ENCODE results near the gene SPARCL1.
A peak's percentile ranks its signal among the peaks of the same experiment; 100 is the strongest.

Gene SPARCL1

DNA sequence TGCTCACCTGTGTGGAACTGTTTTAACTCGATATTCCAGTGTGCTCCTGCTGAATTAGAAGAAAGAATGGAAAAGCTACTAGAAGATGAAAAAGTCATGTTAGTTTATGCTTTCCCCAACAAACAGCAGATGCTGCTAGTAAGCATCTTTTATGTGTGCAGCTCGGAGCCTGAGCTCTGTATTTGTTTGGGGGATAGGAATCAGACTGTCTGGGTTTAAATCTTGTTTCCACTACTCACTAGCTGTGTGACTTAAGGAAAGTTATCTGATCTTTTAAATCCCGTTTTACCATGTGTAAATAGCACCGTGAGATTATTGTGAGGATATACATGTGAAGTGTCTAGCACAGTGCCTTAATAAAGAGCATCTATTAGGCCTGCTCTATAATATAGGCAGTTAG is 24.0 kb upstream of the SPARCL1 start:
- FAIRE-seq (no peak), DNase-seq (ENCODE audit: insufficient read length, low spot score) (no peak)
- no peak for TF ChIP-seq POLR2A (IDR thresholded peaks at IDR 0.05; ENCODE audit: low read depth, low read length)

DNA sequence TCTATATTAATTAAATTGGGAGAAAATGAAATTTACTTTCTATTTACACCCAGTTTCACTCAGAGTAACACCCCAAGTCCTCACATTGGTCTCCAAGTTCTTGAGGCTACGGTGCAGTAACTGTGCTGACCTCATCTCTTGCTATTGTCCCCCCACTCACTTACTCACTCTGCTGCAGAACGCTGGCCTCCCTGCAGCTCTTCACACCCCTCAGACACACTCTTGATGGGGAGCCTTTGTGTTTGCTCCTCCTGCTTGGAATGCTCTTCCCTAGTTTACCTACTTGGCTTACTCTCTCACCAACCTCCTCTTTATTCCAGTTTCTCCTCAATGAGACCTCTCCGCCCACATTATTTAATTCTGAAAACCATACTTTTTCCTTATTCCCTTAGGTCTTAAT is 22.2 kb upstream of the SPARCL1 start:
- no peak for DNase-seq (ENCODE audit: insufficient read length, low spot score)
- FAIRE-seq = no peak
- no peak for TF ChIP-seq POLR2A (IDR thresholded peaks at IDR 0.05; ENCODE audit: low read depth, low read length)

- DNase-seq (ENCODE audit: insufficient read length, low spot score) = no peak
- no peak for FAIRE-seq
- TF ChIP-seq POLR2A (IDR thresholded peaks at IDR 0.05; ENCODE audit: low read depth, low read length) = no peak
These were observed 18.0 kb upstream of the SPARCL1 start for GRCh38 chr4:87547016-87547708.

GRCh38 chr4:87545052-87545451 is 15.9 kb upstream of the SPARCL1 start:
- no peak for DNase-seq (ENCODE audit: insufficient read length, low spot score)
- TF ChIP-seq POLR2A (IDR thresholded peaks at IDR 0.05; ENCODE audit: low read depth, low read length) = no peak
- FAIRE-seq = no peak

DNA sequence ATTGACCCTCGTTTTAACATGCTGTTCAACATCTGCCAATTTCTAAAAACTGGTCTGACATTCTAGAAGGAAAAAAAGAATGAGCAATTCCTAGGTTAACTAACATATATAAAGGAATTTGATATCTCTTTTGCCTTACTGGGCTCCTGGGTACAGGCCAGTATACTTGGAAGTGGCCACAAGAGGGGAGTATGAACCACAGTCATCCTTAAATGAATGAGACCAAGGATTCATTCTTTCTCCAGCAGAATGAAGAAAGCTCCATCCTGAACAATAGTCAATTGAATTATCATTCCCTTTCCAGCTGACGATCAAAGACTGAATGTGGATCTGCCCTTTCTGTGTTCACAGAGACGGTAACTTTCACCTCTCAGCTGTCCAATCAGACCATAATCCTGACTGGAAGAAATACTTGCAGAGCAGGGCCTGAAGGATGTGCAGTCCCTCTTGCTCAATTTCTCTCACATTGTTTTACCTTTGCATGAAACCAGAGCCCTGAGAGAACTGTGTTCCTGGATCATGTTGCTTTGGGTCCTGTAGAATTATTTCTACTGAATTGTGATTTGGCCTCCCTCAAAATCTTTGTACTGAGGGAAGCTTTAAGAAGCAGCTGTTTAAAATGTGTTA is 14.8 kb upstream of the SPARCL1 start:
- DNase-seq (ENCODE audit: insufficient read length, low spot score) = peak; percentile 5
- no peak for TF ChIP-seq POLR2A (IDR thresholded peaks at IDR 0.05; ENCODE audit: low read depth, low read length)
- FAIRE-seq = no peak

DNA sequence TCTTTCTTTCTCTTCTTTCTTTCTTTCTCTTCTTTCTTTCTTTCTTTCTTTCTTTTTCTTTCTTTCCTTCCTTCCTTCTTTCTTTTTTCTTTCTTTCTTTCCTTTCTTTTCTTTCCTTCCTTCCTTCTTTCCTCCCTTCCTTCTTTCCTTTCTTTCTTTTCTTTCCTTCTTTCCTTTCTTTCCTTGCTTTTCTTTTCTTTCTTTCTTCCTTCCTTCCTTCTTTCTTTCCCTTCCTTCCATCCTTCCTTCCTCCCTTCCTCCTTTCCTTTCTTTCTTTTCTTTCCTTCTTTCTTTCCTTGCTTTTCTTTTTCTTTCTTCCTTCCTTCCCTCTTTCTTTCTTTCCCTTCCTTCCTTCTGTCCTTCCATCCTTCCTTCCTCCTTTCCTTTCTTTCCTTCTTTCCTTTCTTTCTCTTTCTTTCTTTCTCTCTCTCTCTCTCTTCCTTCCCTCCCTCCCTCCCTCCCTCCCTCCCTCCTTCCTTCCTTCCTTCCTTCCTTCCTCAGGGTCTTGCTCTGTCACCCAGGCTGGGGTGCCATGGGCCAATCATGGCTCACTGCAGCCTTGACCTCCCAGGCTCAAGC is 13.6 kb upstream of the SPARCL1 start:
- FAIRE-seq (no peak), DNase-seq (ENCODE audit: insufficient read length, low spot score) (no peak)
- TF ChIP-seq POLR2A (IDR thresholded peaks at IDR 0.05; ENCODE audit: low read depth, low read length) = no peak

DNA sequence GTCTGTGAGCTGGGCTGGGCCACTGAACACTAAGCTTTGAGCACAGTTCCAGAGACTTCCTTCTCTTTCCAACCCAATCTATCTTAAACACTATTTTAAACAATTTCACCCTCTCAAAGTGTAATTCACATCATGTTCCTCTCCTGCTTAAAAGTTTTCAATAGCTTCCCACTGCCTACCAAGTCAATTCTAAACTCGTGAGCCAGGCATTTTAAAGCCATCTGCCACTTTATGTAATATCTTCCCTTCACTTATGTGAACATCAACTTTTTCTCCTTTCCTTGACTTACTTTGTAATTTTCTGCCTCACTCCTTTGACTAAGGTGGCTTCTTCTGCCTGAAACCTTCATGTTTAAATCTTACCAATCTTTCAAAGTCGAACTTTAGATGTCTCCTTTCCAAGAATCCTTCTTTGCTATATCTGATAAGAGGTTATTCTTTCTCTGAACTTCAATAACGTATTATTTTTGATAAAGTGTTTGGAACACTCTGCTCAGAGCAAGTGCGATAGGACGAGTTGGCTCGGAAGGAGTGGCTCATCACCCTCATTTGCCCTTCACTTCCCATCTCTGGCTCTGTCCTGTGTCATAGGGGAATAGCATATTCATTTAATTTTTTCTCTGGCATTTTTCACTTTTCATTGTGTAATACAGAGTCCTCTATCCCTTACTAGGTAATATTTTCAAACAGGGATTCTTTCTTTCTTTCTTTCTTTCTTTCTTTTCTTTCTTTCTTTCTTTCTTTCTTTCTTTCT is 13.0 kb upstream of the SPARCL1 start:
- FAIRE-seq (no peak), DNase-seq (ENCODE audit: insufficient read length, low spot score) (no peak)
- TF ChIP-seq POLR2A (IDR thresholded peaks at IDR 0.05; ENCODE audit: low read depth, low read length) = no peak

GRCh38 chr4:87541521-87541920 is 12.3 kb upstream of the SPARCL1 start:
- no peak for TF ChIP-seq POLR2A (IDR thresholded peaks at IDR 0.05; ENCODE audit: low read depth, low read length)
- FAIRE-seq (no peak), DNase-seq (ENCODE audit: insufficient read length, low spot score) (no peak)

DNA sequence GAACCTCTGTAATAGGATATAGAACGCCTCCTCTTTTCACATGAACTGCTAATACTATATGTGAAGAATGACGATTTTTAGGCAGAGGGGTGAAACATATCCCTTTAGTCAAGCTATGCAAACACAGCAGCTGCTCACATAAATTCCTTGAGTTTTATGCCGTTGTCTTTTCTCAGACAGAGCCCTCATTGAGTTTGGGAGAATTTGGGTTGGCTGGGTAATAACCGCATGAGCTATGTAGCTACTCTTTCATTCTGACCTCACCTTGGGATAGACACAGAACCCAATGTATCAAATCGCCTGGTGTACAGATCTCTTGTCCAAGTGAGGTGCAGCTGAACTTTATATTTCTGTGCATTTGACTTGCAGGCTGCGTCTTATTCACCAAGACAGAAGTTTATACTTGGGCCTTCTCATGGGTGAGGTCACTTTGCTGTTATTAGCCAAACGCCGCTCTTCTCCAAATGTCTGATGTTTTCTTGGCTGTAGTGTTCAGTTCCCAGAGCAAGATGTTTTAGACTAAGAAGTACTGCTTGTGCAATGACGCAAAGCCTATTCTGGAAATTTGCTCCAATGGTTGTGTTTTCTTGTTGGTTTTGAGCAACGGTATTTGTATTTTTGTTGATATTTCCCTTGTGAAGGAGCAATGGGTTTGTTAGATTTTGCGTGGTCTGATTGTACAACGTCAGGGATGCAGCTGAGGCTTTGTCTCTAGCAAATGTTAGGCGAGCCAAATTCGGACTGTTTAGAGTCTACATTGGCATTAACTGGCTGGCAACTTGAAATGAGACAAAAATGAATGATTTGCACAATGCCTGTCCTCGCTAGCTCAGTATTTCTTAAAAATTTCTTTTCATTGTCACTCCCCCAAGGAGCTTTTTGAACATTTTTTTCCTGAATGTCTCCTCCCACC is 11.2 kb upstream of the SPARCL1 start:
- no peak for DNase-seq (ENCODE audit: insufficient read length, low spot score)
- FAIRE-seq = no peak
- no peak for TF ChIP-seq POLR2A (IDR thresholded peaks at IDR 0.05; ENCODE audit: low read depth, low read length)

GRCh38 chr4:87532907-87533306 is 3.7 kb upstream of the SPARCL1 start:
- DNase-seq (ENCODE audit: insufficient read length, low spot score) (no peak), FAIRE-seq (no peak)
- TF ChIP-seq POLR2A (IDR thresholded peaks at IDR 0.05; ENCODE audit: low read depth, low read length) = no peak

DNA sequence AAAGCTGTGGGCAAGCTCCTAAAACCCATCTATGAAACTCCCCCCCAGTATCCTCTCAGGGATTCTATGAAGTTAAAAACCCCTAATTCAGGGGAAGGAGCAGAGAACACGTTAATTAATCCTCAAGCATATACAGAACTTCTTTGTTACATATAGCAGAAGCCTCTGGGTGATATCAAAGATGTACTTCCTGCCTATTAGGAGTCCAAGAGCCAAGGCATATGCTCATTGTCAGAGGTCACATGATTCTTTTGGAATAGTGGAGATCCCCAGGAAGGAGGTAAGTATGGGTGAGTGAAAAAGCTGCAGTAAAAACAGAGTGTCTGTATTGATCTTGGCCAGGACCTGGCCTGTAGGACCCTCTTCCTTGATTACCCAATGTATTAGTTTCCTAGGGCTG is 2.9 kb upstream of the SPARCL1 start:
- TF ChIP-seq POLR2A (IDR thresholded peaks at IDR 0.05; ENCODE audit: low read depth, low read length) = no peak
- no peak for DNase-seq (ENCODE audit: insufficient read length, low spot score)
- FAIRE-seq = no peak

DNA sequence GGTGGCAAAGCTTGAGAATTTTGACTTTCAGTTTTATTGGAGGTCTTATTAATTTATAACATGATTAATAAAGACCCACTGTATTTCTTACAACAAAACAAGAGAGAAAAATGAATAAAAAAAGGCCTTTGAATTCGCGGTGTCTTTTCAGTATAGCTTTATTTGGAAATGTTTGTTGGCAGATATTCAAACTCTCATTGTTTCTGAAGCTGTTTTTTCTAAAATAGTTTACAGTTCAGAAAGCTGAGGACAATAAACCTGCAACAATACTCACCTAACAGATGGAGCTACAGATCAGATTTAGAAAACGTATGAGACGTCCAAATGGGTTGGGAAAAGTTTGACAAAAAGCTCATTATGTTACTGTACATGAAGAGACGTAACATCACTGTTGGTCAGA is 2.4 kb upstream of the SPARCL1 start:
- TF ChIP-seq POLR2A (IDR thresholded peaks at IDR 0.05; ENCODE audit: low read depth, low read length) = no peak
- DNase-seq (ENCODE audit: insufficient read length, low spot score) (no peak), FAIRE-seq (no peak)

DNA sequence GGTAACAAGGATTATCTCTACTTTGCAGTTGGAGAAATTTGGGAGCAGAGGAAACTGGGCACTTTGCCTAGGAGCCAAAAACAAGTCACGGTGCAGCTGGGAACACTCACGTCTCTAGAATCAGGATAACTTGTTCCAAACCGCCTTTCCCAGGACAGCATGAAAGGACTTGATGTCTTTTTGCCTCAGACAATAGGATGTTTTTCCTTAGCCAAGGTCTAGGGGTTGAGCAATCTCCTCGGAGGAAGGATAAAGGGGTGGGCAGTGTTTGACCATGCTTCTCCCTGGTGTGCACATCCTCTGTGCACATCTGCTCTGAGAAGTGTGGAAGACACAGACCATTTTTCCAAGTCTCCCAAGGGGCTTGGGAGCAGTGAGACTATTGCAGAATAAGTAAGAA is 1.7 kb upstream of the SPARCL1 start:
- no peak for TF ChIP-seq POLR2A (IDR thresholded peaks at IDR 0.05; ENCODE audit: low read depth, low read length)
- no peak for FAIRE-seq
- DNase-seq (ENCODE audit: insufficient read length, low spot score) = no peak

All from H54 (cell line).